ENCODE data around the gene PRKACG.
"Not testable (repeated sequence)": the region's sequence is repeated elsewhere in the genome, so short reads cannot be mapped to it uniquely, and the experiment has no call there.

Gene PRKACG

GRCh38 chr9:69014013-69014412, at the start of gene PRKACG:
Gene PRKACG, minus strand, starts transcription at chr9:69014113. Its CDS starts 21 bp downstream, at chr9:69014092.
- no peak for DNase-seq (ENCODE audit: low read depth)
- TF ChIP-seq, protein P1, sequence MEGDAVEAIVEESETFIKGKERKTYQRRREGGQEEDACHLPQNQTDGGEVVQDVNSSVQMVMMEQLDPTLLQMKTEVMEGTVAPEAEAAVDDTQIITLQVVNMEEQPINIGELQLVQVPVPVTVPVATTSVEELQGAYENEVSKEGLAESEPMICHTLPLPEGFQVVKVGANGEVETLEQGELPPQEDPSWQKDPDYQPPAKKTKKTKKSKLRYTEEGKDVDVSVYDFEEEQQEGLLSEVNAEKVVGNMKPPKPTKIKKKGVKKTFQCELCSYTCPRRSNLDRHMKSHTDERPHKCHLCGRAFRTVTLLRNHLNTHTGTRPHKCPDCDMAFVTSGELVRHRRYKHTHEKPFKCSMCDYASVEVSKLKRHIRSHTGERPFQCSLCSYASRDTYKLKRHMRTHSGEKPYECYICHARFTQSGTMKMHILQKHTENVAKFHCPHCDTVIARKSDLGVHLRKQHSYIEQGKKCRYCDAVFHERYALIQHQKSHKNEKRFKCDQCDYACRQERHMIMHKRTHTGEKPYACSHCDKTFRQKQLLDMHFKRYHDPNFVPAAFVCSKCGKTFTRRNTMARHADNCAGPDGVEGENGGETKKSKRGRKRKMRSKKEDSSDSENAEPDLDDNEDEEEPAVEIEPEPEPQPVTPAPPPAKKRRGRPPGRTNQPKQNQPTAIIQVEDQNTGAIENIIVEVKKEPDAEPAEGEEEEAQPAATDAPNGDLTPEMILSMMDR (IDR thresholded peaks at IDR 0.05; ENCODE audit: insufficient read depth, low read depth, low read length, missing control alignments) = no peak
- no peak within 1 kb of the TSS for H3K4me3 ChIP-seq (ENCODE audit: low read depth, low read length)

DNA sequence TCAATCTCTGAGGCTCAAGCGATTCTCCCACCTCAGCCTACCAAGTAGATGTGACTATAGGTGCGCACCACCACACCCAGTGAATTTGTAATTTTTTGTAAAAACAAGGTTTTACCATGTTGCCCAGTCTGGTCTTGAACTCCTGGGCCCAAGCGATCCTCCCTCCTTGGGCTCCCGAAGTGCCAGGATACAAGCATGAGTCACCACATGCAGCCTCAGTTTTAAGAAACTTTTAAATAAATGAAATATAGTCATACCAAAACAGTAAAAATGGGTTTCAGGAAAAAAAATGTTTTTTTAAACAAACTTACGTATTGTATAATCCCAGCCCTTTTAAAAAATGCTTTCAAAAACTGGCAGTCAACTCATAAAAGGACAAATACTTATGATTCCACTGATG, 48.3 kb upstream of the PRKACG start:
- no peak for DNase-seq (ENCODE audit: low read depth)
- TF ChIP-seq, protein P1 (IDR thresholded peaks at IDR 0.05; ENCODE audit: insufficient read depth, low read depth, low read length, missing control alignments) = no peak
- H3K4me3 ChIP-seq (ENCODE audit: low read depth, low read length) = no peak overlapping the region

GRCh38 chr9:69060766-69061165, 46.9 kb upstream of the PRKACG start:
- TF ChIP-seq, protein P1 (IDR thresholded peaks at IDR 0.05; ENCODE audit: insufficient read depth, low read depth, low read length, missing control alignments) = no peak
- H3K4me3 ChIP-seq (ENCODE audit: low read depth, low read length) = no peak overlapping the region
- DNase-seq (ENCODE audit: low read depth) = no peak

GRCh38 chr9:69058101-69058500, 44.2 kb upstream of the PRKACG start:
- TF ChIP-seq, protein P1 (IDR thresholded peaks at IDR 0.05; ENCODE audit: insufficient read depth, low read depth, low read length, missing control alignments) = no peak
- no peak overlapping the region for H3K4me3 ChIP-seq (ENCODE audit: low read depth, low read length)
- DNase-seq (ENCODE audit: low read depth) = no peak

DNA sequence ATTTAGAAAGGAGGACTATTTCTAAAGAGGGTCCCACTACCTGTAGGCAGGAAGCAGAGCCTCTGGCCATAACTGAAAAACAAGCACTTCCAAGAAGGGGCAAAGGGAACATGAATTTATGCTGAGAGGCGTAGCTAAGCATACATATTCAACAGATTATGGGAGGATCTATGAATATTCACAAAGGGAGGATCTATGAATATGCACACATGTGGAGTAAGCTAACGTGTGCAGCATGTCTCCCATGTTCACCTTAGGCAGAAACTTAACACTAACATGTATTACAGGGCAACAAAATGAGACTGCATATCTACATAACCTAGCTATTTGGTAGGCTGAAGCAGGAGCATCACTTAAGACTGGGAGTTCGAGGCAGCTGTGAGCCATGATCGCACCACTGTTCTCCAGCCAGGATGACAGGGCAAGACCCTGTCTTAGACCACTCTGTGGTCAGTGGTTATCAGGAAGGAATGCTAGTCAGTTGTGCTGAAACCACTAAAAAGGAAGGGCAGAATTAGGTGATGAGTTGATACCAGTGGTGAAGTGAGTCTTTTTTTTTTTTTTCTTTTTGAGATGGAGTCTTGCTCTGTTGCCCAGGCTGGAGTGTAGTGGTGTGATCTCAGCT, 42.4 kb upstream of the PRKACG start:
- no peak for DNase-seq (ENCODE audit: low read depth)

DNA sequence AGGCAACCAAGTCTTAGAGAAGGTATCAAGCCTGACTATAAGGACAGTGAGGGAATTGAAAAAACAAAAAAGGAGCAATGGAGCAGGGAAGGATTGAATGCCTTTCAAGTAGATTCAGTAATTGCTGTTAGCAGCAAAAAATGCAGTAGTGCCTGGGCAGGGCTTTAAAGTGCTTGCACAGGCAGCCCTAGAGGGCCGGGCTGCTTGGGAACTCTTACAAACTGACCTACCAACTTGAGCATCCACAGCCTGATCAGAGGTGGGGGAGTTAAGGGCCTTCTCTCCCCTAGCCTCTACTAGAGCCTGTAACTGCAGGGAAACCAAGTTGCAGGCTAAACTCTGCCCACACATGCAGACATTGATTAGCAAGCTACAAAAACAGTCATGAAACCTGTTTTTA, 41.1 kb upstream of the PRKACG start:
- no peak overlapping the region for H3K4me3 ChIP-seq (ENCODE audit: low read depth, low read length)
- no peak for DNase-seq (ENCODE audit: low read depth)
- TF ChIP-seq, protein P1 (IDR thresholded peaks at IDR 0.05; ENCODE audit: insufficient read depth, low read depth, low read length, missing control alignments) = no peak

More for the DNA sequence above, 42.4 kb upstream of the PRKACG start:
- H3K4me3 ChIP-seq (ENCODE audit: low read depth, low read length) = no peak overlapping the region
- TF ChIP-seq, protein P1 (IDR thresholded peaks at IDR 0.05; ENCODE audit: insufficient read depth, low read depth, low read length, missing control alignments) = no peak

DNA sequence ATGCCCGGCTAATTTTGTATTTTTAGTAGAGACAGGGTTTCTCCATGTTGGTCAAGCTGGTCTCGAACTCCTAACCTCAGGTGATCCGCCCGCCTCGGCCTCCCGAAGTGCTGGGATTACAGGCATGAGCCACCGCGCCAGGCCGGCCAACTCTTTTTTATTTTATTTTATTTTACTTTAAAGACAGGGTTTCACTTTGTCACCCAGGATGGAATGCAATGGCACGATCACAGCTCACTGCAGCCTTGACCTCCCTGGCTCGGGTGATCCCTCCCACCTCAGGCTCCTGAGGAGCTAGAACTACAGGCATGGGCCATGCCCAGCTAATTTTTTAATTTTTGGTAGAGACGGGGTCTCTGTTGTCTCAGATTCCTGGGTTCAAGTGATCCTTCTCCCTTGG, 37.0 kb upstream of the PRKACG start:
- not testable (repeated sequence) for DNase-seq (ENCODE audit: low read depth)

More for the DNA sequence above, 37.0 kb upstream of the PRKACG start:
- H3K4me3 ChIP-seq (ENCODE audit: low read depth, low read length) = not testable (repeated sequence)
